ENCODE measurements around the gene UQCRHL.

Gene UQCRHL

DNA sequence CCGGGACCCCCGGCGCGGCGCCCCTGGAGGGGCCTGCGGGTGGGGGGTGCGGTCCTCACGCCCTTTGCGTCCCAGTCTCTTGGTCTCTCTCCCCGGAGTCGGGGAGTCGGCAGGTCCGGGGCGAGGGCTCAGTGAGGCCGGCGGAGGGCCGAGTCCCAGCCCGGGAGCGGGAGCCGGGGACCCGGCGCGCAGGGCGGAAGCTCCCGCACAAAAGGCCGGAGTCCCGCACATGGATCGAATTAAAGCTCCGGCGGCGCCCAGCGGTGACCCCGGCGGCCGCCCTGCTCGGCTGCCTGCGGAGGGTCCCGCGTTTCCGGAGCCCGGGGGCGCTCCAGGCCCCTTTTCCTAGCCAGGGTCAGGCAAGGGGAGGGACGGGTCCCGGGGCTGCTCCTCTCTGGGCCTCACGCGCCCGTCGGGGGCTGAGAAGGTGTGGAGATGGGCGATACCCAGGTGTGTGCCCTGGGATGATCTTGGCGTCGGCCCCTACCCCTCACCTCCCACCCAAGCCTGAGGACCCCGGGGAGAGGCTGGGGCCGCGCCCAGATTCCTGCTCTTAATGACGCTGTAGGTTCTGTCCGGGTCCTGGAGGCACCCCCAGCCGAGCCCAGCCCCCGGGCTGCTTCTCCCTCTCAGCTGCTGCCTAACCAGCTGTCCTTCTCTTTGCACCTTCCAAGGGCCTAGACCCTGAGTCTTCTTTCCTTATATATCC lies 48.3 kb downstream of the UQCRHL start:
- no peak for DNase-seq (ENCODE audit: low read depth in 2 of 2)

DNA sequence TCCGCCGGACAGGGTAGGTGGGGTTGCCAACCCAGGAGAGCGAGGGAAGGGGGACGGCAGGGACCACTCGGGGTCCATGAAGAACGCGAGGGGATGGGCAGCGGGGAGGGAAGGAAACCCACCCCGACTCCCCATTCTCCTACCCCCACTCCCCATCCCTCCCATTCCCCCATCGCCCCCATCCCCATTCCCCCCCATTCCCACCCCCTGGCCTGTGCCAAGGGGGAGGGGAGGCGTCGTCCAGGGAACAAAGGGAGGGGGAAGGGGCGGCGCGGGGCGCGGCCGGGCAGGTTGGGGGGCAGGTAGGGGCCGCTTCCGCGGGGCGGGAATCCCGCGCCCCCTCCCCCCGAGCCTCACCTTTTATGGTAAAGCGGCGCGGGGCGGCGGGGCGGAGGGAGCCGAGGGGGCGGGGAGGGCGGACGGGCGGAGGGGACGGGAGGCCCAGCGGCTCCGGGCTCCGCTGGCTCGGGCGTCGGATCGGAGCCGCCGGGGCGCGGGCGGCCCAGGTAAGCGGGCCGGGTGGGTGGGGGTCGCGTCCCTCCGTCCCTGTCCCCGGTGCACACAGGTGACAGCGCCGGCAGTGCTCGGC lies 49.0 kb downstream of the UQCRHL start, which contains the start of gene FBLIM1:
FBLIM1 (plus strand) TSS at position 453 of the 589 bp plus-strand sequence. CDS start 6,189 bp downstream, outside the sequence.
- no peak for DNase-seq (ENCODE audit: low read depth in 2 of 2)

DNA sequence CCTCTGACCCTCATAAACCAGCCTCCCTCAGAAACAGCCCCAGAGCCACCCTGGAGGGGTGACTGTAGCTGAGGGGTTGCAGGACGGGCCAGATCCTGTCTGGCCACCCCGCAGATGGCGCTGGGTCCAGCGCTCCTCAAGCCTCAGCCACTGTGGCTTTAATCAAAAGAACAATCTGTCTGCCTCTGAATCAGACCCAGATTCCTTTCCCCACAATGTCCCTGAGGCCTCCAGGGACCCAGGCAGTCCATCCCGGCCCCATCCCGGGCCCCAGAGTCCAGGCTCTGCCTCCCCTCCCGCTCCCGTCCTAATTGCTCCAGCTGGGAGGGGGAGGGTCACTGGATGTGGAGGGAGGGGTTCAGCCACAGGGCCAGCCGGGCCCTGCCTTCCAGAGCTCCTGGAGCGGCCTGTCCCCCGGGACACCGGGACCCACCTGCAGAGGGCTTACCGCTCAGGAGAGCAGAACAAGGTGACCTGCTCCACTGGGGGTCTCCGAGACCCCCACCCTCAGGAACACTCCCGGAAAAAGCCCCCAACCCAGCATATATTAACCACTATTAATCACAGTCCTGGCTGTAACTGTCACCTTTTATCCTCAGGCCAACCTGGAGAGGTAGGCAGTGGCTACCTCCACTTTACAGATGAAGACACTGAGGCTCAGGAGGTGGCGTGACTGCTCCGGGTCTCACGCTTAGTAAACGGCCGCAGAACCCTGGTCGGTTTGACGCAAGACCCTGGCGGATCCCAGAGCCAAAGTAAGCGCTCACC lies 49.7 kb downstream of the UQCRHL start:
- DNase-seq (ENCODE audit: low read depth in 2 of 2), result no peak

Data from stimulated activated CD8-positive, alpha-beta memory T cell treated with anti-CD3 and anti-CD28 coated beads, Interleukin-7, amount 100 ng/mL, for 1 hour (primary cell).